ENCODE data around the gene TPCN2.
"Not testable (repeated sequence)": the region's sequence is repeated elsewhere in the genome, so short reads cannot be mapped to it uniquely, and the experiment has no call there.

The TPCN2 gene

GRCh38 chr11:69048694-69049489 is at the start of gene TPCN2:
Gene TPCN2, plus strand, starts transcription at chr11:69048932. Its CDS starts 66 bp downstream, at chr11:69048998.
- DNase-seq: peak; percentile 94

GRCh38 chr11:68999093-68999747 is 49.5 kb upstream of the TPCN2 start:
- DNase-seq: no peak

- DNase-seq: not testable (repeated sequence)
Measured at GRCh38 chr11:68999748-69000355, 48.9 kb upstream of the TPCN2 start.

GRCh38 chr11:69000391-69000790 is 48.3 kb upstream of the TPCN2 start:
- DNase-seq: no peak

GRCh38 chr11:69000831-69001242 is 47.9 kb upstream of the TPCN2 start:
- no peak for DNase-seq

- DNase-seq: no peak
Measured at GRCh38 chr11:69001243-69002081, 47.3 kb upstream of the TPCN2 start.

- DNase-seq: no peak
Measured at GRCh38 chr11:69002110-69002569, 46.6 kb upstream of the TPCN2 start.

GRCh38 chr11:69002570-69003231 is 46.0 kb upstream of the TPCN2 start:
- no peak for DNase-seq

- no peak for DNase-seq
Measured at GRCh38 chr11:69003301-69003865, 45.3 kb upstream of the TPCN2 start.

GRCh38 chr11:69003866-69004367 is 44.8 kb upstream of the TPCN2 start:
- DNase-seq: no peak

GRCh38 chr11:69004411-69005182 is 44.1 kb upstream of the TPCN2 start:
- DNase-seq: no peak

GRCh38 chr11:69005183-69005630 is 43.5 kb upstream of the TPCN2 start:
- DNase-seq: no peak

GRCh38 chr11:69005631-69006368 is 42.9 kb upstream of the TPCN2 start:
- DNase-seq: no peak

GRCh38 chr11:69006816-69007215 is 41.9 kb upstream of the TPCN2 start:
- DNase-seq: no peak

GRCh38 chr11:69007975-69008381 is 40.8 kb upstream of the TPCN2 start:
- no peak for DNase-seq

GRCh38 chr11:69008737-69009440 is 39.8 kb upstream of the TPCN2 start:
- no peak for DNase-seq

GRCh38 chr11:69009441-69010211 is 39.1 kb upstream of the TPCN2 start:
- DNase-seq: no peak

- DNase-seq: no peak
Measured at GRCh38 chr11:69010361-69010891, 38.3 kb upstream of the TPCN2 start.

Data from CD4-positive, alpha-beta T cell treated with Interleukin-10 for 1 hour (primary cell).